Measurements from ENCODE around the gene KLHL8.

DNA sequence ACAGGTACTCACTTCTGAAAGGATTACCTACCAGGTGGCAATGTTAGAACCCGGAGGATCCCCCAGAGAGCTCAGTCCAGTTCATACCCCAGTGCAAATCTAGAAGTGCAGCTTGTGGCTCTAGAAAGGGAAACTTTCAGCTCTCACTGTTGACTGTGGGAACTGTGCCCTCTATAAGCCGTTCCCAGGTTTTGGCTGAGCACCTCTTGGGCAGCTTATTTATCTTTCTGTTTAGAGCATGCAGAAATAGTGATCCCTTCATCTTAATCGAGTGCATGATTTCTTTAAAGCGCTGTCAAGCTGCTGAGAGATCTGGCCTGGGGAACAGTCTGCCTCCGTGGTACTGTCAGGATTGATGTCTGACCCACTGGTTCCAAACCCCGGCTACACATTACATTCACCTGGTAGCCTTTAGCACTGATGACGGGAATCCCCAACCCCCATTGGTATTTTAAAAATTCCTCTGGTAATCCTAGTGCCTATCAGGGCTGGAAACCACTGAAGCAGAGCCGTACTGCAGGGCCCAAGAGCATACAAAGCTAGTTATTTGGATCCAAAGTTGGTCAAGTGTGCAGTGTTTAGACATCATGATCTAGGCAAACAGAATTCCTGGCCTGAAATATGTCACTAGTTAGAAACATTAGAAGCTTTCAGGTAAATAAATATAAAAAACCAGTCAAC is 103.2 kb downstream of the KLHL8 start:
- TF ChIP-seq CTCF (IDR thresholded peaks at IDR 0.05) (no peak), POLR2A (IDR thresholded peaks at IDR 0.05) (no peak), POLR2AphosphoS5 (IDR thresholded peaks at IDR 0.05; ENCODE audit: insufficient read depth in 1 of 2, low read depth in 1 of 2) (no peak)
